Suprapubic skin (tissue), 4 donors: Measurements from ENCODE around the gene RERE.

Experiments
- CTCF ChIP-seq, 2 donors: fragments of 200-600 bp in 1 of 2; fragments of 450-650 bp in 1 of 2; sonication (generic) in 1 of 2; IDR thresholded peaks; one replicate each; pipeline ENCODE4 v1.5.1; 2016 to 2019; ENCODE audit warnings: antibody characterized with exemption in 2 of 2, mild to moderate bottlenecking in 1 of 2, moderate library complexity in 1 of 2
- EP300 ChIP-seq: sonication (generic); formaldehyde crosslinking; IDR thresholded peaks from one replicate; pipeline ENCODE4 v1.6.1; 2017; ENCODE audit warnings: antibody characterized with exemption
- POLR2A ChIP-seq, 2 donors: fragments of 450-650 bp; IDR thresholded peaks; one replicate each; pipeline ENCODE4 v1.6.1; 2017; ENCODE audit warnings: antibody characterized with exemption in 2 of 2, mild to moderate bottlenecking in 2 of 2, moderate library complexity in 2 of 2
- POLR2AphosphoS5 ChIP-seq, 3 donors: sonication (generic); formaldehyde crosslinking; IDR thresholded peaks; one replicate each; pipeline ENCODE4 v1.6.1; 2017; ENCODE audit warnings: antibody characterized with exemption in 3 of 3

DNA sequence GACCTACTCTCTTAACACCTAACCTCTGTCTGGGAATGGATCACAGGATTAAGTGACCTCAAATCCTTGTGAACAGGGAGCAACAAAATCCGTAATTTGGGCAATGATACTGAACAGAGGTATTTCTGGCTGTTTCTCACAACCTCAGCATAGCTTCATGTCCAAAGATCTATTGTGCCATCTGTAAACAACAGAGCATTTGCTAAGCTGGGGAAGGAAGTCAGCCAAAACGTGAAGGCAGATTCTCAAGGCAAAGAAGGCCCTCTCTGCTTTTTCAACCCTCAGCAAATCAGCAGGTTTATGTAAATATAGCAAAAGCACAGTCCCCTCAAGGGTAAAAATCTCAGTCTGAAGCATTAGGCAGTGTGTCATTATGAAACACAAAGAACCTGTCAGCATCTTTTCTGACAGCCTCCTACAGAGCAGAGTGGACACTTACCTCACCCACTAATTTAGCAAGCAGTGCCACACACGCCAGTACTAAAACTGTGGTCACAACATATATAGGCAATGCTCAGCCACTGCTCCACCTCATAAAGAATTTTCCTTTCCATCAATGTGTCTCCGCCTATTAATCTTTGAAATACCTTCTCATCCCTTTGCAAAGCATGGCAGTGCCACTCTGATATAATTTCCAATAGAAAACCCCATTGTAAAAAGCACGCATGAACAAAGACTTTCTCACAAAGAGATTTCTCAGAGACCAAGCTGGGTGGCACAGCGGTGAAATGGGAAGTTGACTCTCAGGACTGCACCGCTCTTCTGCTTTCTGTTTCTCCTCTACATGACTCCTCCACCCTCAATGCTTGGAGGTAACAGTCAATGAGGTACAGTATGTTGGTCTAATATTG is 188.0 kb downstream of the RERE start:
- TF ChIP-seq CTCF (IDR thresholded peaks at IDR 0.05) (no peak), EP300 (no peak), POLR2A (IDR thresholded peaks at IDR 0.05) (no peak), POLR2AphosphoS5 (IDR thresholded peaks at IDR 0.05) (no peak)
